H1 (cell line): ENCODE data around the gene PKNOX1. TPM values are rescaled to one million over a fixed set of nuclear protein-coding genes. Genes with fewer than 3 reads are reported as not detected.
"Not testable (repeated sequence)": the region's sequence is repeated elsewhere in the genome, so short reads cannot be mapped to it uniquely, and the experiment has no call there.

Experiments used
- CTCF ChIA-PET: fragments of 300-600 bp; sonication (Branson Sonifier 250); formaldehyde crosslinking; loops from one replicate; lab custom pipeline; 2021; ENCODE audit not compliant: partially characterized antibody; lab: Charles Lee
- POLR2A ChIA-PET: fragments of 300-600 bp; sonication (Branson Sonifier 250); formaldehyde crosslinking; loops from one replicate; lab custom pipeline; 2021; ENCODE audit warnings: inconsistent platforms; ENCODE audit not compliant: partially characterized antibody; lab: Charles Lee
- DNase-seq, 2 experiments: peaks; one replicate each; pipeline versions ENCODE4 v3.0.0 to v3.0.0-alpha.2; 2010 to 2022; ENCODE audit warnings: low spot score in 2 of 2, low read depth in 1 of 2, mixed read lengths in 1 of 2
- FAIRE-seq: peaks from 2 replicates; lab custom pipeline; 2011; peaks lifted over from hg19 to GRCh38; lab: Jason Lieb, UNC
- H2AFZ ChIP-seq: 2 replicates; pipeline ENCODE4 v1.8.1; 2012; ENCODE audit warnings: low read length, inconsistent platforms
- H2AK5ac ChIP-seq: 2 replicates; pipeline ENCODE4 v1.6.1; 2013; ENCODE audit warnings: low read depth, low read length
- H2BK120ac ChIP-seq: replicated peaks from 2 replicates; pipeline ENCODE3; 2013; ENCODE audit warnings: low read depth, low read length, inconsistent platforms
- H2BK12ac ChIP-seq: 2 replicates; pipeline ENCODE4 v1.6.1; 2013; ENCODE audit warnings: low read depth, low read length
- H2BK15ac ChIP-seq: 2 replicates; pipeline ENCODE4 v1.6.1; 2013; ENCODE audit warnings: low read length
- H2BK20ac ChIP-seq: 2 replicates; pipeline ENCODE4 v1.6.1; 2013; ENCODE audit warnings: low read length
- H2BK5ac ChIP-seq: 2 replicates; pipeline ENCODE4 v1.6.1; 2013; ENCODE audit warnings: low read depth, low read length
- H3K14ac ChIP-seq: 2 replicates; pipeline ENCODE4 v1.6.1; 2013; ENCODE audit warnings: inconsistent platforms; ENCODE audit not compliant: insufficient read length
- H3K18ac ChIP-seq: 2 replicates; pipeline ENCODE4 v1.6.1; 2013; ENCODE audit warnings: low read length; ENCODE audit errors: extremely low read depth
- H3K23ac ChIP-seq: 2 replicates; pipeline ENCODE4 v1.6.1; 2013; ENCODE audit warnings: inconsistent platforms; ENCODE audit not compliant: insufficient read length
- H3K23me2 ChIP-seq: 2 replicates; pipeline ENCODE4 v1.6.1; 2013; ENCODE audit warnings: low read depth, low read length
- H3K27ac ChIP-seq: 2 replicates; pipeline ENCODE4 v1.6.1; 2011; ENCODE audit warnings: low read depth, low read length, inconsistent platforms
- H3K27me3 ChIP-seq, 4 experiments: replicated peaks in 1 of 4; 1 replicate in 1 of 4; 2 replicates in 3 of 4; pipeline versions ENCODE4 v1.6.1 to v1.8.1; 2011 to 2013; ENCODE audit warnings: low read length in 3 of 4, mild to moderate bottlenecking in 3 of 4, inconsistent platforms in 2 of 4, mixed read lengths in 2 of 4, moderate library complexity in 1 of 4; ENCODE audit not compliant: control insufficient read depth in 3 of 4, insufficient read depth in 3 of 4; ENCODE audit errors: extremely low read depth in 1 of 4
- H3K36me3 ChIP-seq, 4 experiments: 2 replicates each; pipeline versions ENCODE4 v1.6.1 to v1.8.1; 2011 to 2013; ENCODE audit warnings: mild to moderate bottlenecking in 4 of 4, low read length in 3 of 4, moderate library complexity in 2 of 4, control low read depth in 1 of 4, inconsistent platforms in 1 of 4; ENCODE audit not compliant: insufficient read depth in 4 of 4, control insufficient read depth in 2 of 4
- H3K4ac ChIP-seq: replicated peaks from 2 replicates; pipeline ENCODE3; 2013; ENCODE audit warnings: low read length, low read depth, mixed read lengths, inconsistent platforms; ENCODE audit not compliant: insufficient read length
- H3K4me1 ChIP-seq, 4 experiments: replicated peaks in 1 of 4; 1 replicate in 1 of 4; 2 replicates in 3 of 4; pipeline versions ENCODE4 v1.6.1 to v1.8.1; 2011 to 2013; ENCODE audit warnings: low read length in 3 of 4, inconsistent platforms in 2 of 4, mixed read lengths in 1 of 4; ENCODE audit not compliant: insufficient read depth in 4 of 4, control insufficient read depth in 3 of 4
- H3K4me2 ChIP-seq, 2 experiments: 2 replicates each; pipeline versions ENCODE4 v1.6.1 to v1.8.1; 2011 to 2013; ENCODE audit warnings: low read depth in 2 of 2, low read length in 2 of 2, control low read depth in 1 of 2, inconsistent platforms in 1 of 2, mild to moderate bottlenecking in 1 of 2; ENCODE audit not compliant: insufficient read depth in 1 of 2
- H3K4me3 ChIP-seq, 4 experiments: fragments of 200-600, 300-600 bp in 1 of 4; sonication (generic), shearing (Covaris generic), sonication (Bioruptor Twin) in 1 of 4; 2 replicates each; pipeline versions ENCODE4 v1.5.1 to v1.8.1; 2011 to 2016; ENCODE audit warnings: low read length in 4 of 4, low read depth in 3 of 4, control low read depth in 2 of 4, inconsistent platforms in 2 of 4, mild to moderate bottlenecking in 2 of 4, mixed read lengths in 1 of 4, moderate library complexity in 1 of 4; ENCODE audit not compliant: insufficient read depth in 2 of 4; ENCODE audit errors: extremely low read depth in 1 of 4
- H3K56ac ChIP-seq: replicated peaks from 2 replicates; pipeline ENCODE3; 2013; ENCODE audit warnings: low read depth, mild to moderate bottlenecking, mixed read lengths, low read length, inconsistent platforms; ENCODE audit not compliant: insufficient read length
- H3K79me1 ChIP-seq: 2 replicates; pipeline ENCODE4 v1.6.1; 2013; ENCODE audit warnings: low read depth, low read length, control low read depth
- H3K79me2 ChIP-seq, 2 experiments: 2 replicates each; pipeline versions ENCODE4 v1.6.1 to v1.8.1; 2012 to 2013; ENCODE audit warnings: low read length in 2 of 2, mild to moderate bottlenecking in 2 of 2, inconsistent platforms in 1 of 2; ENCODE audit not compliant: insufficient read depth in 2 of 2, control insufficient read depth in 1 of 2
- H3K9ac ChIP-seq, 4 experiments: replicated peaks in 1 of 4; 1 replicate in 1 of 4; 2 replicates in 3 of 4; pipeline versions ENCODE4 v1.6.1 to v1.8.1; 2011 to 2013; ENCODE audit warnings: low read depth in 3 of 4, low read length in 3 of 4, control low read depth in 2 of 4, mild to moderate bottlenecking in 2 of 4, moderate library complexity in 2 of 4, inconsistent platforms in 1 of 4; ENCODE audit errors: extremely low read depth in 1 of 4
- H3K9me3 ChIP-seq, 2 experiments: 2 replicates each; pipeline versions ENCODE4 v1.6.1 to v1.8.1; 2012 to 2013; ENCODE audit warnings: mild to moderate bottlenecking in 2 of 2, moderate library complexity in 2 of 2, control low read depth in 1 of 2, inconsistent platforms in 1 of 2, low read depth in 1 of 2, low read length in 1 of 2, mixed read lengths in 1 of 2; ENCODE audit not compliant: insufficient read depth in 2 of 2
- H4K20me1 ChIP-seq, 2 experiments: replicated peaks in 1 of 2; 2 replicates each; pipeline versions ENCODE3 to v1.8.1; 2011 to 2013; ENCODE audit warnings: inconsistent platforms in 2 of 2, low read length in 2 of 2, mild to moderate bottlenecking in 1 of 2; ENCODE audit not compliant: insufficient read depth in 2 of 2, control insufficient read depth in 1 of 2
- H4K5ac ChIP-seq: 2 replicates; pipeline ENCODE4 v1.6.1; 2013; ENCODE audit warnings: low read length, low read depth, mixed read lengths, inconsistent platforms; ENCODE audit not compliant: insufficient read length
- H4K8ac ChIP-seq: 2 replicates; pipeline ENCODE4 v1.8.0; 2013; ENCODE audit warnings: mild to moderate bottlenecking, moderate library complexity, low read length, inconsistent platforms; ENCODE audit not compliant: insufficient read depth; ENCODE audit errors: extremely low read depth
- H4K91ac ChIP-seq: replicated peaks from 2 replicates; pipeline ENCODE3; 2013; ENCODE audit warnings: low read length, mixed read lengths, inconsistent platforms; ENCODE audit not compliant: insufficient read length
- WGBS, 2 experiments: shearing (Covaris generic) in 1 of 2; methylation state at CpG; one replicate each; pipeline versions ENCODE4 v1.1.6 to v1.1.7; 2013 to 2015; ENCODE audit warnings: low lambda C conversion rate in 2 of 2, mixed read lengths in 2 of 2, inconsistent platforms in 1 of 2, low coverage in 1 of 2, missing lambda C conversion rate in 1 of 2; ENCODE audit not compliant: insufficient replicate concordance in 2 of 2, insufficient coverage in 1 of 2, insufficient read length in 1 of 2; ENCODE audit errors: extremely low coverage in 1 of 2, missing lambda C conversion rate in 1 of 2; 5-methylcytosine and 5-hydroxymethylcytosine counted together
- polyA plus RNA-seq, 7 experiments: library from polyadenylated mRNA; depleted of rRNA in 3 of 7; stranded (reverse) in 5 of 7; unstranded in 2 of 7; fragments of >200 nt in 5 of 7; fragments of 200-250 nt in 2 of 7; gene quantifications; 1 replicate in 5 of 7; 2 replicates in 1 of 7; 4 replicates in 1 of 7; pipeline versions ENCODE4 v1.2.1 to v1.2.3, GENCODE V29; 2011 to 2013; ENCODE audit warnings: missing spikeins in 2 of 7, mixed read lengths in 2 of 7
- total RNA-seq: library from RNA; stranded (reverse); fragmentation: NEBNext Ultra II Directional; extraction: Animal tissue kit (Norgen Biotek cat#: 25700); gene quantifications from 2 replicates; pipeline ENCODE4 v1.2.1, GENCODE V29; 2021

Gene PKNOX1
- total and polyA plus RNA-seq, 2 of the 8 experiments (the other 6 are each of a cell fraction or from before 2014, with no cell fraction given): 20.4 to 31.9 TPM

- H3K79me2 ChIP-seq, H4K20me1 ChIP-seq, H3K4me2 ChIP-seq, H4K8ac ChIP-seq, H3K9ac ChIP-seq, H3K14ac ChIP-seq, DNase-seq, H2AFZ ChIP-seq, FAIRE-seq, H3K79me1 ChIP-seq, H3K23me2 ChIP-seq, H3K36me3 ChIP-seq, H2BK15ac ChIP-seq, H3K27me3 ChIP-seq, H3K4me3 ChIP-seq, H3K9me3 ChIP-seq: not testable (repeated sequence)
- Histone ChIP-seq H4K5ac (peak overlapping the region; percentile 57), H2BK120ac (peak overlapping the region; percentile 94), H4K91ac (peak overlapping the region; percentile 100), H3K4ac (peak overlapping the region; percentile 74), H3K56ac (peak overlapping the region; percentile 32), H2AK5ac (peak overlapping the region; percentile 95), H3K27ac (peak overlapping the region; percentile 32), H2BK5ac (peak overlapping the region; percentile 98), H3K18ac (peak overlapping the region; percentile 94), H3K23ac (peak overlapping the region; percentile 18), H3K4me1 (peaks cover 11 to 18% (median 14%) of the 10 kb centered on the region in 4 experiments), H2BK20ac (peak overlapping the region; percentile 51; the same call in 1 of the 2 replicates), H2BK12ac (peak overlapping the region; percentile 95; the same call in 1 of the 2 replicates)
- 92% methylated on average over 19 of the region's 23 CpGs; no CpG with 5 or more reads in 1 of the 2 experiments for WGBS, 2 experiments
- ChIA-PET POLR2A (interaction anchor here (0.6 to 3.0 kb wide), 13 partner anchors 9 to 74 kb away, joined by 3 to 10 read pairs (median 4); partner anchors contain the start of gene PKNOX1), CTCF (interaction anchor here (1.4 to 3.1 kb wide), 3 partner anchors 9 to 37 kb away, joined by 5 to 10 read pairs (median 6); no protein-coding TSS in a partner anchor)
Measured at GRCh38 chr21:42927474-42928200, 46.7 kb upstream of the PKNOX1 start.
